ENCODE data around the gene PDIK1L.

- TF ChIP-seq SMC3 (conservative IDR thresholded peaks at IDR 0.05; ENCODE audit: insufficient read depth, low read depth, low read length) = no peak; the same call in 1 of the 2 replicates
- TF ChIP-seq E2F6 (IDR thresholded peaks at IDR 0.05; ENCODE audit: borderline replicate concordance in 1 of 2, extremely low read depth in 1 of 2, insufficient read depth in 1 of 2, insufficient read length in 1 of 2, low read depth in 1 of 2, low read length in 1 of 2, poor library complexity in 1 of 2, severe bottlenecking in 1 of 2) = peak in 1 of 2 experiments; percentile 43
- no peak for TF ChIP-seq TFE3 (CRISPR knock-in tag; IDR thresholded peaks at IDR 0.05)
- TF ChIP-seq ZNF766 (CRISPR knock-in tag; conservative IDR thresholded peaks at IDR 0.05) = peak; percentile 83
- TF ChIP-seq MEIS2 (IDR thresholded peaks at IDR 0.05; ENCODE audit: partially characterized antibody) = peak; percentile 79
- TF ChIP-seq POLR2B (IDR thresholded peaks at IDR 0.05; ENCODE audit: low read depth, partially characterized antibody) = peak; percentile 56
- TF ChIP-seq ZNF592 (IDR thresholded peaks at IDR 0.05) = peak; percentile 97
- no peak for TF ChIP-seq EWSR1 (IDR thresholded peaks at IDR 0.05; ENCODE audit: borderline replicate concordance, low read depth, partially characterized antibody)
- peak; percentile 15; the same call in 1 of the 2 replicates for TF ChIP-seq ZBTB9 (CRISPR knock-in tag; IDR thresholded peaks at IDR 0.05)
- peak; percentile 54; the same call in 1 of the 2 replicates for TF ChIP-seq MECOM (CRISPR knock-in tag; IDR thresholded peaks at IDR 0.05)
- TF ChIP-seq ZBTB33 (CRISPR knock-in tag; IDR thresholded peaks at IDR 0.05) = peak; percentile 53; the same call in 1 of the 2 replicates
- TF ChIP-seq CBFB (CRISPR knock-in tag; IDR thresholded peaks at IDR 0.05) = 0 out of 2 replicates have a peak, but pooled peaks have one; percentile 39
- TF ChIP-seq RAD21 (CRISPR knock-in tag; conservative IDR thresholded peaks at IDR 0.05 in 1 of 2, IDR thresholded peaks at IDR 0.05 in 1 of 2) = peak in 1 of 2 experiments; percentile 51; a peak in 3 of 4 replicates
These were observed 41.2 kb upstream of the PDIK1L start for GRCh38 chr1:26070296-26070962.
